ENCODE results near the gene IZUMO1R.

GRCh38 chr11:94303966-94304958, at the start of gene IZUMO1R:
- TF ChIP-seq POLR2A (IDR thresholded peaks at IDR 0.05; ENCODE audit: low read length) (no peak), GATA1 (IDR thresholded peaks at IDR 0.05; ENCODE audit: low read depth, low read length) (no peak)

Measured in erythroblast (primary cell).